Measurements from ENCODE around the gene CHFR.
"Not testable (repeated sequence)": the region's sequence is repeated elsewhere in the genome, so short reads cannot be mapped to it uniquely, and the experiment has no call there.

Gene CHFR, protein sequence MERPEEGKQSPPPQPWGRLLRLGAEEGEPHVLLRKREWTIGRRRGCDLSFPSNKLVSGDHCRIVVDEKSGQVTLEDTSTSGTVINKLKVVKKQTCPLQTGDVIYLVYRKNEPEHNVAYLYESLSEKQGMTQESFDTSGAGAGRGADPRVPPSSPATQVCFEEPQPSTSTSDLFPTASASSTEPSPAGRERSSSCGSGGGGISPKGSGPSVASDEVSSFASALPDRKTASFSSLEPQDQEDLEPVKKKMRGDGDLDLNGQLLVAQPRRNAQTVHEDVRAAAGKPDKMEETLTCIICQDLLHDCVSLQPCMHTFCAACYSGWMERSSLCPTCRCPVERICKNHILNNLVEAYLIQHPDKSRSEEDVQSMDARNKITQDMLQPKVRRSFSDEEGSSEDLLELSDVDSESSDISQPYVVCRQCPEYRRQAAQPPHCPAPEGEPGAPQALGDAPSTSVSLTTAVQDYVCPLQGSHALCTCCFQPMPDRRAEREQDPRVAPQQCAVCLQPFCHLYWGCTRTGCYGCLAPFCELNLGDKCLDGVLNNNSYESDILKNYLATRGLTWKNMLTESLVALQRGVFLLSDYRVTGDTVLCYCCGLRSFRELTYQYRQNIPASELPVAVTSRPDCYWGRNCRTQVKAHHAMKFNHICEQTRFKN

DNA sequence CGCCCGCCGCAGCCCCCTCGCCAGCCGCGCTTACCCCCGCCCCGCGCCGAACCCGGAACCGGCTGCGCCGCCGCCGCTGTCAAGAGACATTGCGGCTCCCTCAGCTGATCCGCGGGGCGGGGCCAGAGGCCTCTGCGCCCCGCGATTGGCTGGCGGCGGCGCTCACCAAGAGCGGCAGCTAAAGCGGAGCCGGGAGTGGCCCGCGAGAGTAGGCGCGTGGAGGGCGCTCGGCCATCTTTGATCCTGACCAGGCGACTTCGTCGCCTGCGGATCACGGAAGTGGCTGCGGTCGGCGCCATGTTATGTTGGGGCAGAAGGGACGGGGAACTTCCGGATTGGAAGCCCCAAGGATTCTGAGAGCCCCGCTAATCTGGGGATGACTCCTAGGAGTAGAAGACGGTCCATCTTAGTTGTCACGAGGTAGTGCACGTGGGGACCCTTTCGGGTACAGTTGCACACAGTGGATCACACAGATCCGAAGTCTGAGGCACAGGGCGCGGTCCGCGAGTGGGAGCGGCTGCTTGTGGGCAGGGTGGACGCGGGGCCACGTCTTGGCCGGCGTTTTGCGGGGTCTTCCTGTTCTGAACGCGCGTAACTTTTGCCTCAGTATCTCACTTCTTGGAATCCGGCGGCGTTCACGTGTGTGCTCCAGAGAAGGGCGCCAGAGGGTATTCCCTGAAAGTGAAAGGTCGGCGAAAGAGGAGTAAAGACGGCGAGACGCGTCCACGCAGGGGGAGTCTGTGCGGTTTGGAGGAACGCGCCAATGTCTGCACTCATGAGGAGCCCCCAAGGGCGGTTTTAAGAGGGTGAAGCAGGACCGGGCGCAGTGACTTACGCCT, at the start of gene CHFR:
Gene CHFR, minus strand, starts transcription at position 93 of the 839 bp plus-strand sequence. CDS start 277 bp downstream, outside the sequence.
- DNase-seq: peak; percentile 99

DNA sequence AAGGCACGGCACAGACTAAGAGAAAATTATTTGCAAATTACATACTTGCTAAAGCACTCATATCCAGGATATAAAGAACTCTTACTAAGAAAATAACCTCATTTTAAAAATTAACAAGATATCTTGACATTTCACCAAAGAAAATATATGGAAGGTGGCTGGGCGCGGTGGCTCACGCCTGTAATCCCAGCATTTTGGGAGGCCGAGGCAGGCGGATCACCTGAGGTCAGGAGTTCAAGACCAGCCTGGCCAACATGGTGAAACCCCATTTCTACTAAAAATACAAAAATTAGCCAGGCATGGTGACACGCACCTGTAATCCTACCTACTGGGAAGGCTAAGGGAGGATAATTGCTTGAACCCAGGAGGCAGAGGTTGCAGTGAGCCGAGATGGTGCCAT, 49.5 kb upstream of the CHFR start:
- not testable (repeated sequence) for DNase-seq

DNA sequence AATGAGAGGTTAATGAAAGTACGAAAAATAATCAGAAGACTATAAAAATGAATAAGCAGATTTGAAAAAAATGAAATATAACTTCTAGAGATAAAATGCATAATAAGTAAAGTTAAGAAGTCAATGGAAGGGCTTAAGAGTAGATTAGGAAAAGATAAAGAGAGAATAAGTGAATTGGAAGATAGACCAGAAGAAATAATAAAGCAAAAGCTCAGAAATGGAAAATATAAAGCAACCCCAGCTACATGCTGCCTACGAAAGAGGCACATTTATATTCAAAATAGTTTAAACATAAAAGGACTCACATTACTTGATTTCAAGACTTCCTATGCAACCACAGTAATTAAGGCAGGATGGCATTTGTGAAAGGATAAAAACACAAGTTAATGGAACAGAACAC, 48.8 kb upstream of the CHFR start:
- DNase-seq: no peak

DNA sequence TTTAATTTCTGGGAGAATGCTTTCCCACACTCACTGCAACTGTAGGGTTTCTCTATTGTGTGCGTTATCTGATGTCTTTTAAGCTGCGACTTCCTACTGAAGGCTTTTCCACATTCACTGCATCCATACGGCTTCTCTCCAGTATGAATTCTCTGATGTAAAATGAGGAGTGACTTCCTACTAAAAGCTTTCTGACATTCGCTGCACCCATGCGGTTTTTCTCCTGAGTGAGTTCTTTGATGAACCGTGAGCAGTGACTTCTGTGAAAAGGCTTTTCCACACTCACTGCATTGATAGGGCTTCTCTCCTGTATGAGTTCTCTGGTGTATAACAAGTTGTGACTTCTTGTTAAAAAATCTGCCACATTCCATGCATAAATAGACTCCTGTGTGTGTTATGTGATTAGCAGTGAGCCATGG, 39.0 kb upstream of the CHFR start:
- DNase-seq: no peak

DNA sequence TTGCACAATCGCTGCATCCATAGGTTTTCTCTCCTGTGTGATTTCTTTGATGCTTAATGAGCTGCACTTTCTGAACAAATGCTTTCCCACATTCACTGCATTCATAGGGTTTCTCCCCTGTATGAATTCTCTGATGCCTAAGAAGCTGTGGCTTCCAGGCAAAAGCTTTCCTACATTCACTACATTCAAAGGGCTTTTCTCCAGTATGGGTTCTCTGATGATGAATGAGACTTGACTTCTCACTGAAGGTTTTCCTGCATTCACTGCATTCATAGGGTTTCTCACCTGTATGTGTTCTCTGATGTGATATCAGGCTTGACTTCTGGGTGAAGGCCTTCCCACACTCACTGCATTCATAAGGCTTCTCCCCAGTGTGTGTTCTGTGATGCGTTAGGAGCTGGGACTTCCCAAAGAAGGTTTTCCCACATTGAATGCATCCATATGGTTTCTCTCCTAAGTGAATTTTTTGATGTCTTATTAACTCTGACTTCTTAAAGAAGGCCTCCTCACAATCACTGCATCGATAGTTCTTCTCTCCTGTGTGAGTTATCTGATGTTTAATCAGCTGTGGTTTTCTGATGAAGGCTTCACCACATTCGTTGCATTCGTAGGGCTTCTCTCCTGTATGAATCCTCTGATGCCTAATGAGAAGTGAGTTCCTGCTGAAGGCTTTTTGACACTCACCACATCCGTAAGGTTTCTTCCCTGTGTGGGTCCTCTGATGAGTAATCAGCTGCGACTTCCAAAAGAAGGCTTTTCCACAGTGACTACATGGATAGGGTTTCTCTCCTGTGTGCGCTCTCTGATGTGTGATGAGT, 38.4 kb upstream of the CHFR start:
- no peak for DNase-seq

DNA sequence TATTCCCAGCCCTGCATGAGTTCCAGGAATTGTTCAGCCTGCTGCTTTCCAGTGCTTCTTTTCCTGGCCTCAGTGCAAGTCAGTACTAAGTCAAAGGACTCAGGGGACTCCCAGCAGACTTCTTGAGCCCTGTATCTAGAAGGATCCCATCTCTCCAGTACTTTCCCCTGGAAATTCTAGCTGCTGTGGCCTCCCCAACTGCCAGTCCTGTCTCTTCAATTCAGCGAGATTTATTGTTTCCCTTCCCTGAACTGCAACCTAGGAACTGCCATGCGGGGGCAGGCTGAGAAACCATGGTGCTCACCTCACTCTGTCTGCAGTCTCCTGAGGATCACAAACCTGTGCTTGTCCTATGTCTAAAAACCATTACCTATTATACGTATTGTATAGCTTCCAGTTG, 37.0 kb upstream of the CHFR start:
- no peak for DNase-seq

DNA sequence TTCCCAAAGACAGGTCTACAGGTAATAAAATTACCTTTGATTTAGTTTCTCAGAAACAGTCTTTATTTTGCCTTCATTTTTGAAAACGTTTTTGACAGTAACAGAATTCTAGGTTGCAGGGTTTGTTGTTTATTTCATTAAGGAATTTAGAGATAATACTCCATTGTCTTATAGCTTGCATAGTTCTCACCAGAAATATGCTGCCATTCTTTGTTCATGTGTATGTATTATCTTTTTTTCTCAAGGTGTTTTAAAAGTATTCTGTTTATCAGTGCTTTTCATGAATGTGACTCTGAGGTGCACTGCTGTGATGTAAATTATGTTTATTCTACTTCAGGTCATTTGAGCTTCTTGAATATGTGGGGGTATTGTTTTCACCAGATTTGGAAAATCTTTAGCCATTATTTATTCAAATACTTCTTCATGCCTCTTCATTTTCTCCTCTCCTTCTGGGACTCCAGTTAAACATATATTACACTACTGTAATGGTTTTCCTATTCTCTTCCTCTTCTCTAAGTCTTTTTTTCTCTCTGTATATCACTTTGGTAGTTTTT, 36.0 kb upstream of the CHFR start:
- DNase-seq: no peak

DNA sequence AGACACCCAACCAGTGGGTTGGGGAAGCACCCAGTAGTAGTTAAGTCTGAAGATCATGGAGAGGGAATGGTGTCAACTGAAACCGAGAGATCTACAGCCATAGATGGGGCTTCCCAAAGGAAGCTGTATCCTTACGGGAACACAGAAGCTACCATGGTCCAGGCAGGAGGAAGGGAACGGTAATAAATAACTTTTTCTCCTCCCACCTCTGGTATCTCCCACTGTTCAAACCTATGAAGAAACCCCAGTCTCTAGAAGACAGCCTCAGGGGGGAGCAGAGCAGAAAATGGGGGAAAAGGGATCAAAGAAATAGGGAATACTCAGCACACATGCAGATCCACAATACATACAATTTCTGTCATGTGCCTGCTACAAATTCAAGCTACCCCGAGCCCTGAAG, 35.3 kb upstream of the CHFR start:
- no peak for DNase-seq

DNA sequence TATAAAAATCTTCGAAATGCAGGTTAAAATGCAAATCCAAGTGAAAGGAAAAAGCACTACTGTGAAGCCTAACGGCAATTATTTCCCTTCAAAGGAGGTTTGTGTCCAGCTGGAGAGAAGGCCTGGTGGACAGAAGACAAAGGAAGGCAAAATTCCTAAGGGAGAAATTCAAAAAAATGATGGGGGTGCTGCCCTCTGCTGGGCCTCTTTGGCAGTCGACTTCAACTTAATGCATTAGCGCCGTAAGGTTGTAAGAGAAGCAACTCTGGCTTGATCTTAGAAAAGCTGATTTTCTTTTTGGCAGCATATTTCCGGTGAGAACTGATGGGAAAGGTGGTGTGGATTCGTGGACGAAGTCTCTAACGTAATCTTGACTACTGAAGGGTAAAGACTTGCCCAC, 34.3 kb upstream of the CHFR start:
- DNase-seq: no peak

DNA sequence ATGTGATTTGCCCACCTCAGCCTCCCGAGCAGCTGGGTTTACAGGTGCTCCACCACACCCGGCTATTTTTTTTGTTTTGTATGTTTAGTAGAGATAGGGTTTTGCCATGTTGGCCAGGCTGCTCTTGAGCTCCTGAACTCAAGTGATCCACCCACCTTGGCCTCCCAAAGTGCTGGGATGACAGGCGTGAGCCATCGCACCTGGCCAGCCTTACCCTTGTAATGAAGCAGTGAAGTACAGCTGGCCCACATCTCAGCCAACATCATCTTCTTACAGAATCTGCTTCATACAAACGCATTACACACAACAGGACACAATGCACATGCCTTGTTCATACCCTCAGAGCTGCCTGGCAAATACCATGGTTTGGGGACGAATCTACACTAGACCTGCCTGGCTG, 31.3 kb upstream of the CHFR start:
- DNase-seq: no peak

DNA sequence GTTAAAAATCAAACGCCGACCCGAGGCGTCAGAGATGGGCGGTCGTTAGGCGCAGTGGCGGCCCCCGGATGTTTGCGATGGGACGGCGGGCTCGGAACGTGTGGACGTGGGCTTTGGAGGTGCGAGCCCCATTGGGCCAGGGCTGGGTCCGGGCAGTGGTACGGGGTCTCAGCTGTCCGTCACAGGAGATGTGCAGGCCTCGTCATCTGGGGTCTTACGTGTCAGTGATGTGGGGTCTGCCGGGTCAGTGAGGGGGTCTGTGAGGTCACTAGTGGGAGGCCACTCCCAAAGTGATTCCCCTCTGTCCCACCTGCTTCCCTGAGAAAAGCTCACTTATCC, 21.6 kb upstream of the CHFR start:
- DNase-seq: no peak

DNA sequence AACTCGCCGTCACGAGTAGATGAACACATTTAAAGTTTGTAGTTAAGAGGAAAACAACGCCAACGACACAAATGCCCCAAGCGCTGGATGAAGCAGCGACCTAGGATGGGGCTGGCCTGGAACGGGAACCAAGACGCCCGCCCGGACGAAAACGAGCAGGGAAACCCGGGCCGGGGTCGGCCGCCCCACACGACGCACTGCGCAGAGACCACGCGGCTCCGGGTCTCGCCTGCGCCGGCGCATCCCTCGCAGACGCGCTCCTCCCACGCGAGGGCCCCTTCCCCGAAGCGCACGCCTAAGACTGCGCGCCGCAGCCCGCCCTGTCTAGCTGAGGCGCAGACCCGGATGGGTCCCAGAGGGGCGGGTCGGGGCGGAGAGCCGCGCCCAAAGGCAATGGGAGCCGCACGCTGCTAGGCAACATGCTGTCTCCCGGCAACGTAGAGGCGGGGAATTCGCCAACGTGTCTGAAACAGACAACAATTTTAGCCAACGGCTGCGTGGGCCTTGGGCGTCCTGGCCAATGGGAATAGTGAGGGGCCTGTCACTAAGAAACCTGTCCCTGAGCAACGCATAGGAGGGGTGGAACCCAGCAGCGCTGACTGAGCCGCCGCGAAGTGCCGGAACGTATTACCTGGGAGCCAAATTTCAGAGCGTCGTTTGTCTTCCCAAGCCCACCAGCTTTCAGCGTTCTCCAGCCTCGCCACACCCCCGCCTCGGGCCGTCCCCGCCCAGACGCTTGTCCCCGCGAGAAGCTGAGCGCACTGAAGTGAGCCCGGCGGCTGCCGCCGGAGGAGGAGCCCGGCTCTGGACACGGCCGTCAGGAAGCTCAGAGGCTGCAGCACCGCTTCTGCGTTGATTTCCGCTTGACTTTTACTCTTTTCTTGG, 21.0 kb upstream of the CHFR start:
- peak; percentile 86 to 94 (median 89) for DNase-seq

DNA sequence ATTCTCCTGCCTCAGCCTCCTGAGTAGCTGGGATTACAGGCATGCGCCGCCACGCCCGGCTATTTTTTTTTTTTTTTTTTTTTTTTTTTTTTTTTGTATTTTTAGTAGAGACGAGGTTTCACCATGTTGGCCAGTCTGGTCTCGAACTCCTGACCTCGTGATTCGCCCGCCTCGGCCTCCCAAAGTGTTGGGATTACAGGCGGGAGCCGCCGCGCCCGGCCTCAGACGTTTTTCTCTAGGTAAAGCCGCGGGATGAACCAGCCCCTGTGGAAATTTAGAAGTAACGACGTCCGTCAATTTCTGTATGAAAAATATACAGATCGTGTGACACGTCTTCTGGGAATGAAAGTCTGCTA, 20.4 kb upstream of the CHFR start:
- DNase-seq: not testable (repeated sequence)

DNA sequence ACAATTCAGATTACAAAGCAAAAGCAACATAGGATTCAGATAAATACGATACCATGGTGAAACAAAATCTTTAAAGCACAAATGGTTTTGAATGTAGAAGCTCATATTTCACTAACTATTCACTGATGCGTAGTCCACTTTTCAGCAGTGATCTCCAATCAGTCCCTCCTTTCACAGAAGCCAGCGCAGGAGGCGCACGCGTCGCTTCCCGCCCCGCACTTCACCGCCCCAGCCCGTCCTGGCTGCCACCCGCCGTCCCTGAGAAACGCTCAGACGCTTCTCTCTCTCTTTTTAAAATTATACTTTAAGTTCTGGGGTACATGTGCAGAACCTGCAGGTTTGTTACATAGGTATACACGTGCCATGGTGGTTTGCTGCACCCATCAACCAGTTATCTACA, 19.8 kb upstream of the CHFR start:
- DNase-seq: no peak

DNA sequence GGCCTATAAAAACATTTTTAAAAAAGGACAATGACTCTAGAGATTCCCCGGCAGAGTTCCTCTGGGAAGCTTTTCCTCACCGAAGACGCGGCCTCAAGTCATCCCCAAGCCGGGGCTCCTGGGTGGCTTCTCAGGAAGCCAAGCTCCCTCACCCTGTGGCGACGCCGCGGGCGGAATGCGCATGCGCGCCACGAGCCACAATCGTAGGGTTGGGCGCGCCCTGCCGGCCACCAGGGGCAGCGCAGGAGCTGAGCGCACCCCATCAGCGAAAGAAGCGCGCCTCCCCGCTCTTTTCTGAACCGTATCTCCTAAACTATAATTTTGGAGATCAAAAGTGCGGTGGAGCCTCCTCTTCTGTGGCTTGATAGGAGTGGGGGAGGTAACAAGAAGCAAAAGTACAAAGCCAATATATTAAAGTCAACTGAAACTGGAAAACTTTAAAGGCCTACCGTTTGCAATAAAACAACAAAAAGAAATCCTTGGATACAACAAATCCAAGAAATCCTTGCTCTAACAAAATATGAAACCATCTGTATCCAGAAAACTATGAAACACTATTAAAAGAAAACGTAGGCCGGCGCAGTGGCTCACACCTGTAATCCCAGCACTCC, 17.4 kb upstream of the CHFR start:
- DNase-seq: peak; percentile 57 to 86 (median 69)

DNA sequence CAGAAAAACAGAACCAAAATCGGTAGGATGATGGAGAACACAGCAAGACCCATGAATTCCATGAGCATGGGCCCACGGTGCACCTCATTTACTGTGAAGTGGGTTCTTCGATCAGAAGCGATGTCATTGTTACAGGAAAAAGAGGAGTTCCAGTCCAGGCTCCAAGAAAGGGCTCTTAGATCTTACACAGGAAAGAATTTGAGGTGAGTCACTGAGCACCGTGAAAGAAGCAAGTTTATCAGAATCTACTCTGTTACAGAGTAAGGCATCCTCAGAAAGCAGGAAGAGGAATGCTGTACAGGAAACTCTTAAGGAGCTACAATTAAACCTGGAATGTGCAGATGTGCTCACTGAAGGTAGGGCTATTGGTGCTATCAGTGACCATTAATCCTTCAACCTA, 11.6 kb upstream of the CHFR start:
- no peak for DNase-seq

DNA sequence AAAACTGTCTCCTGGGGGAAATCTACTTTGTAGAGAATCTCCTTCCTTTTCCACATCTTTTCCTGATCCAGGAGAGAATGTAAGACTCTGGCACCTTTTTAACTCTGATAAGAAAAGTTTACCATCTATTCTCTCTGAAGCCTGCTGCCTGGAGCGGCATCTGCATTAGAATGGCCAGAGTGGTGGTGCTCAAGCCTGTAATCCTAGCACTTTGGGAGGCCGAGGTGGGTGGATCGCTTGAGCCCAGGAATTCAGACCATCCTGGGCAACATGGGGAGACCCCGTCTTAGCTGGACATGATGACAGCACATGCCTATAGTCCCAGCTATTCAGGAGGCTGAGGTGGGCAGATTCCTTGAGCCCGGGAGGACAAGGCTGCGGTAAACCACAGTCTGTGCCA, 1.4 kb upstream of the CHFR start:
- DNase-seq: no peak

DNA sequence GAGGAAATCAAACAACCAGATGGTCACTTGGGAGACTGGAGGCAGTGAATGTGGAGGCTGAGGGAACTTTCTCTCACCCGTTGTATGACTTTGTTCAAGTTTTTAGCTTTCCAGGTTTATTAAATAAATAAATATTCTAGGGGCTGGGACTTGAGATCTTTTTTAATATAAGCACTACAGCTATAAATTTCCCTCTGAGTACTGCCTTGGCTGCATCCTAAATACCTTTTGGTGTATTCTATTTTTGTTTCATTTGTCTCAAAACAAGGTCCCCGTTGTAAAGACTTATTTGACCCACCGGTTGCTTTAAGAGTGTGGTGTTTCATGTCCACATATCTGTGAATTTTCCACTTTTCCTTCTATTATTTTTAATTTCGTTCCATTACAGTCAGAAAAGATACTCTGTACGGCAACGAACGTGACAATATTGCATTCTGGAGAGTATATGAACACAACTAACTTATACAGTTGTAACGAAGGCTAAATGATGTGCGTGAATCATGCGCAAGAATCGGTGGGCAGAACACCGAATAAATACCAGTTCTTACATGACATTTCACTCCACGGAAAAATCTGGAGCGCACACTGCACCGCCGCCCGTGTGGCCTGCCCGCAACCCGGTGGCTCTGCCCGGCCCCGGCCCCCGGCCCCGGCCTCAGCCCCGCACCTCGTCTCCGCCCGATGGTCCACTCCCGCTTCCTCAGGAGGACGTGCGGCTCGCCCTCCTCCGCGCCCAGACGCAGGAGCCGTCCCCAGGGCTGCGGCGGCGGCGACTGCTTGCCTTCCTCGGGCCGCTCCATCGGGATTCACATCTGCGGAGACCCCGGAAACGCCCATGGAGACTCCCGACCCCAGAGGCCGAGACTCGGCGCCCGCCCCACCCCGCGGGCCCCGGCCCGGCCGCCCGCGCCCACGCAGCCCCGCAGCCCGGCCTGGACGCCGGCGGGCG, 602 bp downstream of the CHFR start:
- DNase-seq: peak in 2 of 3 donors; percentile 26 to 55

DNA sequence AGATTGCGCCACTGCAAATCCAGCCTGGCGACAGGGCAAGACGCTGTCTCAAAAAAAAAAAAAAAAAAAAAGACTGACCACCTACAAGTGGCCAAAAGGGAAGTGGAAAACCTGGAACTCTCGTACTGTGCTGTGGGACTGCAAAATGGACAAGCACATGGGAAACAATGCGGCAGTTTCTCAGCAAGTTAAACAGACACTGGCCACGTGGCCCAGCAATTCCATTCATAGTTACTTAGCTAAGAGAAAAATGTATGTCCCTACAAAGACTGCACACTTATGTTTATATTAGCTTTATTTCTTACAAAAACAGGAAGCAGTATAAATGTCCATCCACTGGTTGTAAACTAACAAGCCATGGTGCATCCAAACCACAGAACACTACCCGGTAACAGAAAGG, 5.6 kb downstream of the CHFR start:
- DNase-seq: no peak

DNA sequence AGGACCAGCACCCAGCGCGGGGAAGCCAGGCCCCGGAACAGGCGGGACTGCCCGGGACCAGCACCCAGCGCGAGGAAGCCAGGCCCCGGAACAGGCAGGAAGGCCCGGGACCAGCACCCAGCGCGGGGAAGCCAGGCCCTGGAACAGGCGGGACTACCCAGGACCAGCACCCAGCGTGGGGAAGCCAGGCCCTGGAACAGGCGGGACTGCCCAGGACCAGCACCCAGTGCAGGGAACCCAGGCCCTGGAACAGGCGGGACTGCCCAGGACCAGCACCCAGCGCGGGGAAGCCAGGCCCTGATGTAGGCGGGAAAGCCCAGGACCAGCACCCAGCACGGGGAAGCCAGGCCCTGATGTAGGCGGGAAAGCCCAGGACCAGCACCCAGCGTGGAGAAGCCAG, 12.8 kb downstream of the CHFR start:
- DNase-seq: peak in 2 of 3 donors; percentile 4 to 16

Measured in suppressor macrophage treated with lipopolysaccharide for 1 hour (primary cell).